Sciatic nerve (tissue), 2 donors: Measurements from ENCODE around the gene GRAMD2A. TPM values are rescaled to one million over a fixed set of nuclear protein-coding genes. Genes with fewer than 3 reads are reported as not detected.

Experiments used
- ATAC-seq: fragments of 200-7000 bp; cut with Tn5 transposase; one replicate; pipeline ENCODE4 v1.9.1; 2020; ENCODE audit warnings: mild to moderate bottlenecking, moderate library complexity
- DNase-seq: peaks from one replicate; pipeline ENCODE4 v3.0.0-alpha.2; 2020; ENCODE audit warnings: low spot score
- intact Hi-C: fragments of 100-400 bp; cut with DNase I; formaldehyde crosslinking; loops from one replicate; pipeline ENCODE4 v1.14.2; 2022
- total RNA-seq: library from RNA; stranded (reverse); fragmentation: NEBNext Ultra II Directional; extraction: Animal tissue kit (Norgen Biotek cat#: 25700); gene quantifications from one replicate; pipeline ENCODE4 v1.2.1, GENCODE V29; 2021
- donor health status: DM: no; HTN: no; CAD: no.
- donor health status: DM: no; HTN: no; CAD: no.

GRAMD2A gene
- total RNA-seq, result 6.7 TPM

DNA sequence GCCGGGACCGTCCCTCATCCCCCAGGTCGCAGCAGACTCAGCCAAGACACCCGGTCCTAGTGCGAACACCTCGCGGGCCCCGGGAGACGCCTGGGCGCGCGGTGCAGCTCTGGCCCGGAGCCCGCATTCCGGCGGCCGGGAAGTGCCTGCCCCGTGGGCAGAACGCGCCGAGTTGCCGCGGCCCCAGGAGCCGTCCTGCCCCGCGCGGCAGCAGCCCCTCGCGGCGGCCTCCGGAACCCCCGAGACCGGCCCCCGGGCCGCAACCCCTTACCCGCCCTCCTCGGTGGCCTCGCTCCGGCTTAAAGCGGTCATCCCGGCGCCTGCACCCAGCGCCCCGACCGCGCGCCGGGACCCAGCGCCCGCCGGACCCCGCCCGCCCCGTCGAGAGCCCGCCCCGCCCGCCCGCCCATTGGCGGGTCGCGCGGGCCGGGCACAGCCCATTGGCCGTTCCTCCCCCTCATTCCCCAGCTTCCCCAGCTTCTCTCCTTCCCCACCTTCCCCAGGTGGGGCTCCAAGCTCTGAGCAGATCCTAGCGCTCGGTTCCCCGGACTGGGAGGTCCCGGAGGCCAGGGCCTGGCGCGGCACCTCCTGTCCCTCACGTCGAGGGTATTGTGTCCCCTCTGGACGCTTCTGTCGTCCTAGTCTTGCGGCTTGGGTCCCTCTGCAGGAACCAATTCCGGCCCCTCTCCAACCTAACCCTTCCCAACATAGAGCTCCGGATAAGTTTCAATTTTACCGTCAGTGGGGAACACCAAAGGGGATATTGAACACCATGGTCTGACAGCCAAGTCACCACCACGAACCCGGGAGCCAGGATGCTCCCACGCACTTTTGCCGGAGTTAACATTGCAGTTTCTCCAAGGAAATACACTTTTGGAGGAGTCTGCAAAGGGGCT lies at the start of gene GRAMD2A:
TSS of gene GRAMD2A (minus strand) at position 328 of the 896 bp plus-strand sequence.
- intact Hi-C loops, result no loop called here
- DNase-seq (no peak), ATAC-seq (peak; percentile 10)

DNA sequence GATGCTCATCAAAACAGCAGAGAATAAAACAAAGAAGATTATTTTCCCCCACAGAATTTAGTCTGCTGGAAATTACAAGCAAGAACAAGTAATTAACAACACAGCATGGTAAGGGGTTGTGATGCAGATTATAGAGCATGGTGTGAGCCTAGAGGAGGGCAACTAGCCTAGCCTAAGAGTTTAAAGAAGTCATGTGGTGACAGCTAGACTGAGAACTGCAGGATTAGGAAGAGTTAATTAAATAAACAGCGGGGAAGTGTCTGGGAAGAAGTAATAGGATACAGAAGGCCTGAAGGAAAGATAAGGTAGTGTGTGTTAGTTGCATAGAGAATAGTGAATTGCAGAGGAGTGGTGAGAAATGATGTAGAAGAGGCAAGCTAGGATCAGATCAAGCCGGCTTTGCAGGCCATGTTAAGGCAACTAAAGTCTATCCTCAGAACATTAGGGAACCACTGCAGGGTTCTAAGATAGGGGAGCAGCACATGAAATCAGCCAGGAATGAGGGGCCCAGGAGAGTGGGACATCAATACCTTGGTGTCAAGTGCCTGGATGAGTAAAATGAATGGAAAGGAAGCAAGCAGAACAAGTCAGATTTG lies 45.3 kb upstream of the GRAMD2A start:
- intact Hi-C loops, result no loop called here
- DNase-seq, result no peak
- ATAC-seq, result no peak

- intact Hi-C loops, result no loop called here
Measured at GRCh38 chr15:72239652-72240051, 42.1 kb upstream of the GRAMD2A start.

GRCh38 chr15:72238586-72238985 lies 41.0 kb upstream of the GRAMD2A start:
- ATAC-seq (no peak), DNase-seq (no peak)
- intact Hi-C loops, result no loop called here

More at GRCh38 chr15:72239652-72240051, 42.1 kb upstream of the GRAMD2A start:
- no peak for ATAC-seq
- DNase-seq, result no peak

DNA sequence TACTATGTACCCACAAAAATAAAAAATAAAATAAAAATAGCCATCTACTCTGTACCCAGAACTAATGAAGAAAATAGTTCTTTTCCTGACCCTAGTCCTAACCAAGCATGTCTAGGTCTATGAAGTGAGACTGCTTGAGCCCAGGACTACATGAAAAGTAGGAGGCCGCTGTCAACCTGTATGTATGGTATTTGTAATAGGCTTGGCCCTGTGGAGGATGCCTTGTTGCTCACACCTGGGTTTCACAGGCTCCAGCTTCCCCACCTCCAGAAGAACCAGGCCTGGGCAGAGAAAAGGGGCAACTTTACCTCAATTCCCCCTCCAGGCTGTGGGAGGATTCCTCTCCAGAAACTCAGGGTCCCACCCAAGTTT lies 40.3 kb upstream of the GRAMD2A start:
- intact Hi-C loops, result no loop called here
- DNase-seq, result no peak
- no peak for ATAC-seq

- DNase-seq, result peak; percentile 79
- peak; percentile 94 for ATAC-seq
- intact Hi-C loops, result no loop called here
Measured at GRCh38 chr15:72237029-72237852, 39.7 kb upstream of the GRAMD2A start.

DNA sequence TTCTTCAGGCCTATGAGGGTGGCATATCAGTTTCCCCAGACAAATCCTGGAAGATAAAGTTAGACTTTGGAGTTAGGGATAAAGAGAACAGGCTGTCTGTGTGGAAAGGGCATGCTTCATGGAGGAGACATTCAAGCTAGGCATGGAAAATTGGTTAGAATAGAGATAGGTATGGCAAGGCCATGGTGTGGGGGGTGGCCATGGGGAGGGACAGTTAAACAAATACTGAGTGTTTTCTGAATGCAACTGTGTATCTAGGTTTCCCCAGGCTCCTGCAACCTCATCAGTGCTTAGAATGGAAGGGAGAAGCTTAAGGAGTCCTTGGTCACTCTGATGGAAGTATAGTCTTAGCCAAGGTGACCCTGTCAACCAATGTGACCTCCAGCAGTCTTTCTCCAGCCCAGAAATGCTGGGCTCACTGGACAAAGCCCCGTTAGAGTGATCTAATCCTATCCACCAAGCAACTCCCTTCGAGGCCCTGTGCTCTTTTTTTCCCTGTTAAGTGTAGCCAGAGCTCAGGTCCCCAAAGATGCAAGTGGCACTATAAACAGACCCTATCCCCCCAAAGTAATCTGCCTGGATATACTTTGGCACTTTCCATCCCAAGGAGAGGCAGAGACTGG lies 38.9 kb upstream of the GRAMD2A start:
- DNase-seq (no peak), ATAC-seq (no peak)
- intact Hi-C loops, result no loop called here

GRCh38 chr15:72235298-72235697 lies 37.7 kb upstream of the GRAMD2A start:
- intact Hi-C loops, result no loop called here
- ATAC-seq, result no peak

DNA sequence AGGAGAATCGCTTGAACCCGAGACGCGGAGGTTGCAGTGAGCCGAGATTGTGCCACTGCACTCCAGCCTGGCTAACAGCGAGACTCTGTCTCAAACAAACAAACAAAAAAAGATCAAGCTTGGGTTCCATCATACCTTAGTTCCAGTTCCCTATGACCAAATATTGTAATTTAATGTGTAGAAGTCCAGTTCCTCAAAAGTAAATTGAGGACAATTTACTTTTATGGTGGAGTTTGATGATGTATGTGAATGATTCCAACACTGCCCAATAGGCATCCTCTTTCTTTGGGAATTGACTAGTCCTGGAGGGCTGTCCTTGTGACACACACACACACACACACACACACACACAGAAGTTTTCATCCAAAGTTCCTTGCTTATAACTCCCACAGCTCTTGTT lies 36.2 kb upstream of the GRAMD2A start:
- DNase-seq (no peak), ATAC-seq (no peak)
- intact Hi-C loops, result no loop called here

More at GRCh38 chr15:72235298-72235697, 37.7 kb upstream of the GRAMD2A start:
- DNase-seq, result no peak

- DNase-seq (no peak), ATAC-seq (peak; percentile 29)
- intact Hi-C loops, result no loop called here
Measured at GRCh38 chr15:72231833-72232478, 34.4 kb upstream of the GRAMD2A start.

DNA sequence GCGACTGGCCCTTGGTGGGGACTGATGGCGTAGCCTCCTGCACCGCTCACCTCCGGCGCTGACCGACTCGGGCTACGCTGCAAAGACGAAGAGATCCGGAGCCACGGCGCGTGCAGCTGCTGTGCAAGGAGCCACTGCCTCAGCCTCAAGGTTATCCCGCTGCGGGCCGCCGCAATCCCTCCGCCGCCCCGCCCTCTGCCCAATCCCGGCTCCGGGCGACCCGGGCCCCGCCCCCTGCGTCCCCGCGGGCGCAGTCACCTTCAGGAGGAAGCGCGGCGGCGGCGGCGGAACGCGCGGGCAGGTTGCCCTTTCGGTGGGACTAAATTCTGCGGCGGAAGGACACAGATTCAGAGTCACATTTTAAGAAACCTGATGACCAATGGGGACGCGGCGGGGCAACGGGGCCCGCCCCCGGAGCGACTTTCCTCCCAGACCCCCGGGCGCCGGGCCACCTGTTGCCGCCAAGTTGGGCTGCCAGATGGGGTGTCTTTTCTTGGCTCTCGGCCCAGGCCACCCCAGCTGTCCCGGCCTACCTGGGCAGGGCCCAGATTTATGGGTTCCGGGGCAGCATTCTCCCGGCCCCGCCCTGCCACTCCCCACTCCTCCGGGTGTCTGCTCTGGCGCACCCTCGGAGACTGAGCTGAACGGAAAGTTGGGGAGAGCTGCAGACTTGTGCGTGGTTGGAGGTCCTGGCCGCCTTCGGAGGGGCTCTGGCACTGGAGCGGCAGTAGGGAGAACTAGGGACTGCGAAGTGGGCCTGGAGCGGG lies 33.7 kb upstream of the GRAMD2A start, which contains the start of gene PKM:
TSS of gene PKM (minus strand) at position 125 of the 767 bp plus-strand sequence. CDS start 12,093 bp downstream, outside the sequence.
- intact Hi-C loops, result no loop called here
- peak; percentile 97 for DNase-seq
- ATAC-seq, result peak; percentile 90

GRCh38 chr15:72230197-72231065 lies 32.8 kb upstream of the GRAMD2A start:
- DNase-seq, result peak; percentile 95
- peak; percentile 86 for ATAC-seq
- intact Hi-C loops, result no loop called here

DNA sequence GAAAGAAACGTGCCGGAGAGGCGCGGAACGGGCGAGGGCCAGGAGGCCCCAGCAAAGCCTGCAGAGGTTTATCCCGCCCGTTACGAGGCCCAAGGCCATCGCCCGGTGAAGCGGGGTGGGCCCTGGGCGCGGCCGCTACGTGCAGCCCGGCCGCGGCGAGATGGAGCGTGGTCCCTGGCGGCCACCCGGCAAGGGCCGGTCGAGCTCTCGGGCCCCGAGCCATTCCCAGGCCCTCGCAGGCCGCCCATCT lies 32.3 kb upstream of the GRAMD2A start:
- ATAC-seq (peak; percentile 11), DNase-seq (no peak)
- intact Hi-C loops, result no loop called here

DNA sequence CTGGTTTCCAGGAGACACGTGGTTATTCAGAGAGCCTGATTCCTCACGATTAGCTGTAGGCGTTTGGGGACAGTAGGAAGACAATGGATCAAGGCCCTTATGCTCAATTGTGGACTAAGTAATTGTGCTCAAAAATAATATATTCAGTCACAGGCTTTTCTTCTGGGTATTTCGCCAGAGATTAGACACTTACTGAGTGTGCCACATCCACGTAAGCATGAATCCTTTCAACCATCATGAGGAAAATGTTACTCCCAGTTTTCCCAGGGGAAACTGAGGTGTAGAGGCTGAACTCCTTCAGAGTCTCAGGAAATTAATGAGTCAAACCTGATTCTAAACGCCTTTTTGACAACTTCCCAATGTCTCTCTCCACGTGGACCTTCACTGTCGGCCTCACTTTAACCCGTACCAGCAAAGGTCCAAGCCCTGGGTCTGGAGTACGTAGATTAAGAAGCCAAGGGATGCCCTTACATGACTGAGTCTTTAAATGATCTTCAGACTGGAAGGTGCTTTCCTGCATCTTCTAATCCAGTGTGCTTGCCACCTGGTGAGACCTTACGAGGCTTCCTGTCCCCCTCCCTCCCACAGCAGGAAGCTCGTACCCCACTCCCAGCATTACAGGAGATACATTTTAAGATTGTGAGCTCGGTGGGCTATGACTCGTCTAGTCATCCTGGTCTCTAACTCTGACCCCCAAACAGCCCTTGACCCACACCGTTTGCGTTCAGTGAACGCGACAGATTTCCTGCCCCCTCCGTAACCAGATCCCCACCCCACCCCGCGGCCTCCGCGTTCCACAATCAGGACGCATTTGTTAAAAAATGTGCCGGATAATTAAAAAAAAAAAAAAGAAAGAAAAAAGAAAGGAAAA lies 31.7 kb upstream of the GRAMD2A start:
- no peak for DNase-seq
- intact Hi-C loops, result no loop called here
- no peak for ATAC-seq

- intact Hi-C loops, result no loop called here
- DNase-seq (no peak), ATAC-seq (no peak)
Measured at GRCh38 chr15:72227720-72228119, 30.1 kb upstream of the GRAMD2A start.

DNA sequence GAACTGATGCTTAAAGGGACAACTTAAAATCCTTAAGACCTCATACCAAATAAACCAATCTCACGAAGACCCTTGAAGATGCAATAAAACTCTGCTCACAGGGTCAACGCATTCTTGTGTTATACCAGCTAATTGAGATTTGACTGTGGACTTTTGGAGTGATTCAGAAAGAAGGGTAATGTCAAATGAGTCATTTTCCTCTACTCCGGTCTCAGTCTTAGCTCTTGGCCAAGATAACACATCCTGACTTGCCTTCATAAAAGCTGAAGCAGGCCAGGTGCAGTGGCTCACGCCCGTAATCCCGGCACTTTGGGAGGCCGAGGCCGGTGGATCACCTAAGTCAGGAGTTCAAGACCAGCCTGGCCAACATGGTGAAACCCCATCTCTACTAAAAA lies 29.6 kb upstream of the GRAMD2A start:
- intact Hi-C loops, result no loop called here
- no peak for DNase-seq
- ATAC-seq, result no peak
